HPDE6-E6E7 (cell line): ENCODE measurements around the gene RABL2B.
"Not testable (repeated sequence)": the region's sequence is repeated elsewhere in the genome, so short reads cannot be mapped to it uniquely, and the experiment has no call there.

ENCODE experiments used
- DNase-seq: peaks from one replicate; pipeline ENCODE4 v3.0.0; 2011; ENCODE audit warnings: missing footprints; ENCODE audit errors: extremely low spot score

RABL2B gene

GRCh38 chr22:50783033-50783879, at the start of gene RABL2B:
Gene RABL2B, minus strand, starts transcription at chr22:50783636. Its CDS starts 1,342 bp downstream, at chr22:50782294.
- DNase-seq, result peak; percentile 74

- not testable (repeated sequence) for DNase-seq
Measured at GRCh38 chr22:50786936-50787335, 3.5 kb upstream of the RABL2B start.

GRCh38 chr22:50785289-50785688, 1.9 kb upstream of the RABL2B start:
- not testable (repeated sequence) for DNase-seq

GRCh38 chr22:50783880-50784276, 442 bp upstream of the RABL2B start:
- not testable (repeated sequence) for DNase-seq

GRCh38 chr22:50782253-50782652, 1.2 kb downstream of the RABL2B start:
- DNase-seq, result not testable (repeated sequence)

GRCh38 chr22:50780244-50780643, 3.2 kb downstream of the RABL2B start:
- DNase-seq, result not testable (repeated sequence)

- DNase-seq, result not testable (repeated sequence)
Measured at GRCh38 chr22:50777631-50778030, 5.8 kb downstream of the RABL2B start.

- DNase-seq, result peak; percentile 22
Measured at GRCh38 chr22:50775132-50775531, 8.3 kb downstream of the RABL2B start.

GRCh38 chr22:50764288-50764687, 19.1 kb downstream of the RABL2B start:
- DNase-seq, result not testable (repeated sequence)

- not testable (repeated sequence) for DNase-seq
Measured at GRCh38 chr22:50761829-50762228, 21.6 kb downstream of the RABL2B start.

GRCh38 chr22:50759597-50760341, 23.7 kb downstream of the RABL2B start:
- DNase-seq, result not testable (repeated sequence)

- DNase-seq, result not testable (repeated sequence)
Measured at GRCh38 chr22:50756949-50757491, 26.4 kb downstream of the RABL2B start.

GRCh38 chr22:50756406-50756805, 27.0 kb downstream of the RABL2B start:
- DNase-seq, result not testable (repeated sequence)

GRCh38 chr22:50755251-50755650, 28.2 kb downstream of the RABL2B start:
- DNase-seq, result not testable (repeated sequence)

- not testable (repeated sequence) for DNase-seq
Measured at GRCh38 chr22:50749302-50750074, 33.9 kb downstream of the RABL2B start.

- DNase-seq, result not testable (repeated sequence)
Measured at GRCh38 chr22:50748630-50749029, 34.8 kb downstream of the RABL2B start.

GRCh38 chr22:50747521-50747920, 35.9 kb downstream of the RABL2B start:
- not testable (repeated sequence) for DNase-seq

GRCh38 chr22:50744424-50744823, 39.0 kb downstream of the RABL2B start:
- DNase-seq, result not testable (repeated sequence)

- not testable (repeated sequence) for DNase-seq
Measured at GRCh38 chr22:50740714-50741113, 42.7 kb downstream of the RABL2B start.

GRCh38 chr22:50739894-50740293, 43.5 kb downstream of the RABL2B start:
- no peak for DNase-seq

- no peak for DNase-seq
Measured at GRCh38 chr22:50739279-50739691, 44.2 kb downstream of the RABL2B start.
